Choroid plexus epithelial cell (primary cell): ENCODE results near the gene SLC43A1.
"Not testable (repeated sequence)": the region's sequence is repeated elsewhere in the genome, so short reads cannot be mapped to it uniquely, and the experiment has no call there.

Experiments used
- DNase-seq: peaks from one replicate; pipeline ENCODE4 v3.0.0-alpha.2; 2010; ENCODE audit warnings: low read depth
- H3K4me3 ChIP-seq: 2 replicates; pipeline ENCODE4 v1.5.1; 2011; ENCODE audit warnings: low read depth, mild to moderate bottlenecking, control low read depth, low read length, moderate library complexity
- CTCF ChIP-seq: conservative IDR thresholded peaks from 2 replicates; pipeline ENCODE4 v1.5.1; 2011; ENCODE audit warnings: low read depth, mild to moderate bottlenecking, control low read depth, inconsistent platforms, low read length, moderate library complexity

Gene SLC43A1

GRCh38 chr11:57457643-57458023 lies 57.9 kb downstream of the SLC43A1 start:
- no peak for DNase-seq
- H3K4me3 ChIP-seq: no peak overlapping the region
- TF ChIP-seq CTCF: no peak

GRCh38 chr11:57456960-57457642 lies 58.4 kb downstream of the SLC43A1 start:
- peak; percentile 96 for TF ChIP-seq CTCF
- peak; percentile 88 for DNase-seq
- H3K4me3 ChIP-seq: no peak overlapping the region

GRCh38 chr11:57453543-57454177 lies 61.8 kb downstream of the SLC43A1 start:
- no peak for DNase-seq
- no peak for TF ChIP-seq CTCF
- H3K4me3 ChIP-seq: no peak overlapping the region

GRCh38 chr11:57446055-57446454 lies 69.4 kb downstream of the SLC43A1 start:
- DNase-seq: no peak
- H3K4me3 ChIP-seq: no peak overlapping the region
- TF ChIP-seq CTCF: no peak

- DNase-seq, H3K4me3 ChIP-seq: not testable (repeated sequence)
These were observed 70.4 kb downstream of the SLC43A1 start for GRCh38 chr11:57445122-57445394.

- no peak for DNase-seq
- no peak for TF ChIP-seq CTCF
These were observed 71.0 kb downstream of the SLC43A1 start for GRCh38 chr11:57444362-57445121.

GRCh38 chr11:57440744-57441414 lies 74.6 kb downstream of the SLC43A1 start:
- no peak for TF ChIP-seq CTCF
- no peak for DNase-seq
- H3K4me3 ChIP-seq: no peak overlapping the region

More at GRCh38 chr11:57444362-57445121, 71.0 kb downstream of the SLC43A1 start:
- no peak overlapping the region for H3K4me3 ChIP-seq
